HL-60/S4 treated with phorbol 12-myristate 13-acetate at 8.2 ng/mL for 4 days and 3 days (cell line): ENCODE data around the gene RAPGEF5.

Experiments
- in situ Hi-C: fragments of 300-500 bp; cut with MboI; formaldehyde crosslinking; loops from 2 replicates; pipeline ENCODE4 v1.15.0; 2022; ENCODE audit warnings: low sequenced_read_pairs

Gene RAPGEF5

GRCh38 chr7:22269963-22270362 lies 87.0 kb downstream of the RAPGEF5 start:
- in situ Hi-C loops, result no loop called here

DNA sequence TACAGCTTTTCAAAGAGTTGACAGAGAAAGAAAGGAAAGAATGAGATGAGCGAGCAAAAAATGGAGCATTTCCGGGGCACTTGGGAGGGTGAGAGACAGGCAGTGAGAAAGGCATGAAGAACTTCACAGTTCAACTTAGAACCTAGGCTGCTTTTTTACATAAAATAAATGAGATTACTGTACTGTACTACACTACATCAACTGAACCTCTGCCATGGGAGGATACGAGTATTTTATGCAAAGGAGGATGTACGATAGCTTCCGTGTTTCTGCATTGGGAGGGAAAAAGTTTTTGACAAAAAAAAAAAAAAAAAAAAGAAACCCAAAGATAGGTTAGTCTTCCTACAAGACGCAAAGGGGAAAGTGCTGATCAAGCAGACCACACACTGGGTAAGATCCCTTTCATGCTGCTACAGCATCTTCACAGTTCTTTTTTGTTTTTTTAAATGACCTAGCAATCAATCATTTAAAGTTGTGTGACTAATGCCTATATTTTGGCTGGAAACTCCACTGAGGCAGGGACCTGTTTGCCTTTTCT lies 88.0 kb downstream of the RAPGEF5 start:
- in situ Hi-C loops, result no loop called here

GRCh38 chr7:22267930-22268615 lies 88.9 kb downstream of the RAPGEF5 start:
- in situ Hi-C loops, result no loop called here

- in situ Hi-C loops, result no loop called here
These were observed 94.4 kb downstream of the RAPGEF5 start for GRCh38 chr7:22262538-22262937.

DNA sequence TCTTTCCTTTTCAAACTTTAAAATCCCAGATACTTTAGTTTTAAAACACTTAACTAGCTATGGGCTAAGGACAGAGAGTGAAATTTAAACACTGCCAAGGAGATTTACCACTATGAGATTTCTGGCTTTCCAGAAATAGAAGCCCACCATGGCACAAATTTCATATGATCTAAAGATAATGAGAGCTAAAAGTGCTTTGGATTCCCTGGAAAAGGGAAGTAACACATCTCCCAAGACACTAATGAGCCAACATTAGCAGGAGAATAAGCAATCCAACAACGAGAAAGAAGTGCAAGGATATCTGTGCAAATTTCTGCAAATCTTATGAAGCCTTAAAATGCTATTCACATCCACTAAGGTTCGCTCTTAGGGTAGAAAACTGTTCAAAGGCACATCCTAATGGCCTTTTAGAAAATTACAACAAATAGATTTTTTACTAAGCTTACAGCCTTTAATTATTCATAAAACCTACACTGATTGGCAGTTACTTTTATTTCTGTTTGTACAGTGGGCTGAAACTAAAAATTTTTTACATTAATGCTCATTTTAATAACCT lies 100.3 kb downstream of the RAPGEF5 start:
- in situ Hi-C loops, result no loop called here

GRCh38 chr7:22255834-22256233 lies 101.1 kb downstream of the RAPGEF5 start:
- in situ Hi-C loops, result no loop called here

GRCh38 chr7:22255342-22255741 lies 101.6 kb downstream of the RAPGEF5 start:
- in situ Hi-C loops, result no loop called here

DNA sequence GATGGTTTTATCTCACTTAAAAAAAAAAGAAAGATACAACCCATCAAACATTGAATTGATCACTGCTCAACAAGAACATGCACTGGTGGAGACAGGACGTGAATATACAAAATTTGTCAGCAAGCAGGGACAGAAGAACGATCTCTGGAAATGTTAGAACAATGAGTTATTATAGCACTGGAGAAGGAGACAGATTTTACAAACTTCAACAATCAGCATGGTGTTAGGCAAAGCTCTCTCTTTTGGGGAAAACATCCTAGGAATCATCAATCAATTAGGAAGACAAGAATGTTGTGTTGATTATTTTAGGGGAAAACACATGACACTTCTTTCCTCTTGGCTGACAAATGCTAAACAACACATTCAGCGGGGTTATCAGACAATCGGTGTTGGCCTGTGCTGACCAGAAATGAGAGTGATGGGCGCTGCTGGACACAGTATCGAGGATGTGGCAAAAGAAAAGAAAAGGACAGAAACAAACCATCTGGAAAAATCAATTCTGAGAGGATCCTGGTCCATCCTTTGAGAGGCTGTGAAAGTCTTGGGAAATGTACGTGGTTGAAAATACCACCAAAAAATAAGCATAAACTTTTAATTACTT lies 103.9 kb downstream of the RAPGEF5 start:
- in situ Hi-C loops, result no loop called here

DNA sequence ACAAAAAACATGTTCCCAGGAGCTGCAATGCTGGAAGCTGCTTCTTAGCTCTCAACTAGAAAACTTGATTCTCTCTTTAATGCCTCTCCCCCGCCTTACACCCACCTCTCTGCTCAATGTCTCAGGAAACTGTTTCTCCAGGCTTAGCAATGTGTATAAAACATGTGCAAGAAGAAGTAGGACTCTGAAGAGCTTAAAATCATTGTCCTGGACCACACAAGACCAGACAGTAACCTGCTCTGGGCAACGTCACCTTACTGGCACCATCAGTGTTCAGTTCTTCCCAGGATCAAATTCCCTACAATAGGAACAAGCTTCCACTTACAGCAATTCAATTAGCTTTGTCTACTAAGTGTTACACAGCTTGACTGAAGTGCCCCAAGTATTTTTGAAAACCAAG lies 104.9 kb downstream of the RAPGEF5 start:
- in situ Hi-C loops, result no loop called here

- in situ Hi-C loops, result no loop called here
These were observed 105.7 kb downstream of the RAPGEF5 start for GRCh38 chr7:22251281-22251680.

DNA sequence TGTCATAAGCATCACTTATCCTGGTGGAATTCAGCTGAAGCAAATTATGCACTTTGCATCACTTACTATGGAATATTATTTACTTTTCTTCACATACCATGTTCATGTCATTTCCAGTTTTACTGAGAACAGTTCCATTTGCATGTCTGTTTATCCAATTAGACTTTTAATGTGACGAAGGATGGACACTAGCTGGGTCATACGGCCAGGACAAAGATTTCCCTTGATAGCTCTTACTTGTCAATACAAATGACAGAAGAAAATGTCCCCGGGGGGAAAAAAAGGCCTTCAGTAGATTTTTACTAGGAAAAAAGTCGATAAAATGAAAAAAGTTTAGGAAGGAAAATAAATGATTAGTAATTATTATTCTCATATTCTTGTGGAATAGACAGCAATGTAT lies 106.6 kb downstream of the RAPGEF5 start:
- in situ Hi-C loops, result no loop called here

- in situ Hi-C loops, result no loop called here
These were observed 108.7 kb downstream of the RAPGEF5 start for GRCh38 chr7:22248111-22248809.

GRCh38 chr7:22241805-22242390 lies 115.1 kb downstream of the RAPGEF5 start:
- in situ Hi-C loops, result no loop called here

- in situ Hi-C loops, result no loop called here
These were observed 115.9 kb downstream of the RAPGEF5 start for GRCh38 chr7:22240904-22241571.

DNA sequence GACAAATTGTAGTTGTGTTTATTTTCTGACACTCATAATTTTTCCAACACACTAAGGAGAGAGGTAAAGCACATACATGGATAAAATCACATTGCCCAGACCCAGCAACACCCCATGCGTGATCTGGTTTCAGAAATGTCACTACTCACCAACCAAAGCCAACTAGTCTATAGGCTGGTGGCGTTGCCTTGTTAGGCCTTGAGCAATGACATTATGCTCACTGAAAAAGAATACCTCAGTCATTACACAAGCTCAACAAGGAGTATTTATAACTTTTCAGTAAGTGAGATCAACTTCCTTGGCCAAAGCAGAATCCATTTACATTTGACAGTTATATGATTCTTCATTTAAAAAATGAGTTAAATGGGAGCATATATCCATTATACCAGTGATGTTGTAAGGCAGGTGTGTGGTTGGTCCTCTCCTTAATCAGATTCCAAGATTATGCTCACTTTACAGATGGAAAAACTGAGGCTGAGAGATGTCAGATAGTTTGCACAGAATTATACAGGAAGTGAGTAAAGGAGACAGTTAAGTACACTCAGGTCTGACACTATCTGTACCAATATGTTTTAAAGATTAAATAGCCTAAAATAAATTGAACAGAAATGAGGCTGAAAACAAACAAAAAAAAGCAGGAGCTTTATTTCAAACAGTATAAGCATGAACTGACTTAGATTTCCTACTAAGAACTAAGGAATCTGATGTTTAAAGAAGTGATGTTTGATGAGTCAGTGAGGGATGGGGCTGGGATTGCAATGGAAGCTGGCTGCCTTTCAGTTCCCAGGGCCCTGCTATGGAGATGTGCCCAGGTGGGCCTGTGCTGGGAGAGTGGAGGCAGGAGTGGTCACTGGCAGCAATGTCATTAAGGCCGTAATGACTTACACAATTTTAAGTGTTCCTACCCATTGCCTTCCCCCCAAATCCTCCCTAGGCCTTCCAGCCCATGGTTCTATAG lies 118.3 kb downstream of the RAPGEF5 start:
- in situ Hi-C loops, result no loop called here

DNA sequence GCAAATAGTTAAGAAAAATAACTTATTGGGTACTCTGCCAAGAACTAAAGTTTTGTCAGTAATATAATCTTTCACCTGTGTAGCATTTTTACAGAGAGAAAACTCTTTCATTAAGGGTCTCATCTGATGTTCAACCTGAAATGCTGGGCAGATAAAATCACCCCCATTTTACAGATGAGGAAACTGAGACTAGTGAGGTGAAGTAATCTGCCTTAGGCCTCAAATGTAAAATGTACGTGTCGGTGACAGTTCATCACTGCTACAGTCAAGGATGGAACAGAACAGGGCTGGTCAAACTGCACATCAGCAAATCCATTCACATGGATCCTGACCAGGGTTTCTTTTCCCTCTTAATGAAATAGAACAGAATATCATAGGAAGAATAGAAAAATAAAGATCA lies 121.8 kb downstream of the RAPGEF5 start:
- in situ Hi-C loops, result no loop called here

DNA sequence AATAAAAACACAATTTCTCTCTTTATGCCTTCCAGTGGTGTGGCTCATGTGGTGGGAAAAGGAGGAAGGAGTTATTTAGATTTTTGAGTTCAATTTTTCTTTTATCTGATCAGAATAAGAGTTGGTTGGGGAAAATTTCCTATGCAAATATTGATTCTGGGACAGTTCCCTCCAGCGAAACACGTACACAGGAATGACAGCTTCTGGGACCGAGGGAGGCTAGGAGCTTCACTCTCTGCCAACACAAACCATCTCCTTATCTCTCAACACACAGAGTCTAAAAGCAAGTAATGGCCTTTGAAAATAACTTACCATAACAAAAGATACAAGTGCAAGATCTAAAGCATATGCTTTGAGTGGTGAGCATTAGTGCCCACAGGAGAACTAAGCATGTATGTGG lies 122.7 kb downstream of the RAPGEF5 start:
- in situ Hi-C loops, result no loop called here

DNA sequence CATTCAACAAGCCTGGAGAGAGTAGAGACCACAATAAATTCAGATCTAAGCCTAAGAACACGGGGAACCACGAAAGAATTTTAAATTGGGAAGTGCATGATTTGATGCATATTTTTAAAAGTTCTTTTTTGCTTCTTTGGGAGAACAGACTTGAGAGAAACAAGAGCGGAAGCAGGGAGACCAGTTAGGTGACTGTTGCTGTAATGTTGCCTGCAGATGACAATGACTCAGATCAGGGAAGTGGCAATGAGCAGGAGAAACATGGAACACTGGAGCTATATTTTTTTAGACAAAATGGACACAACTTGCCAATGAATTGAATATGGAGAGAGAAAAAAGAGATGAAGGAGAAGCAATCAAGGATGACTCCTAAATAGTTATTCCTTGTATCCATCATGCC lies 125.1 kb downstream of the RAPGEF5 start:
- in situ Hi-C loops, result no loop called here

GRCh38 chr7:22231141-22231540 lies 125.8 kb downstream of the RAPGEF5 start:
- in situ Hi-C loops, result no loop called here

DNA sequence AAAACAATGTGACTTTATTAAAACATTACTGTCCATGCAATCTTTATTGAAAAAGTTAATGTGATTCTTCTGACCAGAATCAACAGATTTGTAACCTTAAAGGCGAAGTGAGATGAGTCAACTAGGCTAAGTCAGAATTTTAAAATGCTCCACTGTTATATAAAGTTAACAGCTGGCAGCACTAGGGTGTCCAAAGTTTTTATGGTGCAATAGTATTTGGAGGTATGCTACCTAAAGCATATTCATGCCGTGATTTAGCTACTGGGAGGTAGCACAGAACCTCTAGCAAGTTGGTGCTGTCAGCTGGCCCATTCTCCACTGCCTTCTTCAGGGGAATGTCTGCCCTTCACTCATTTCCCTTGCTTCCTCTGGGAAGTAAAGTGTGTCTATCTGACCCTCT lies 126.7 kb downstream of the RAPGEF5 start:
- in situ Hi-C loops, result no loop called here
